Upper lobe of left lung (tissue), 4 donors: Measurements from ENCODE around the gene FKBP5.

ENCODE experiments used
- POLR2A ChIP-seq, 4 donors: fragments of 450-650 bp; IDR thresholded peaks; one replicate each; pipeline ENCODE4 v1.5.1; 2016 to 2017; ENCODE audit warnings: antibody characterized with exemption in 4 of 4, mild to moderate bottlenecking in 2 of 4
- POLR2AphosphoS5 ChIP-seq, 2 donors: sonication (generic); formaldehyde crosslinking; IDR thresholded peaks; one replicate each; pipeline ENCODE4 v1.5.1; 2017; ENCODE audit warnings: antibody characterized with exemption in 2 of 2
- TF ChIP-seq, protein P1 (sequence below), 6 experiments: fragments of 450-650 bp in 4 of 6; fragments of 200-600 bp in 2 of 6; sonication (generic) in 2 of 6; IDR thresholded peaks; one replicate each; pipeline ENCODE4 v1.5.1; 2016 to 2019; ENCODE audit warnings: antibody characterized with exemption in 6 of 6

DNA sequence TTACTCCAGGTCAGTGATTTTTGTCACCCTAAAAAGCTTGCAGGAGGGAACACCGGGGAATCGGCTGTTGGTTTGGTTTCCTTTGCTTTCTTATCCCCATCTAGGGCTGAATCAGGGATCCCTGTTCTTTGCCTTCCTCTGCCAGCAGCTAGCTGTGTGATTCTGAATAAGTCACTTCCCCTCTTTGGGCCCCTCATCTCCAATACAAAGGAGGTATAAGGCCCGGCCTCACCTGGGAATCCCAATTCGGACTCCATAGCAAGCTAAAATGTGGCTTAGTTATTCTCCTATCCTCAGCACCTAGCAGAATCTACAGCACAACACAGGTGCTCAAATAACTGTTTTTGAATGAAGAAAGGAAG lies 29.6 kb upstream of the FKBP5 start:
- TF ChIP-seq, protein P1, sequence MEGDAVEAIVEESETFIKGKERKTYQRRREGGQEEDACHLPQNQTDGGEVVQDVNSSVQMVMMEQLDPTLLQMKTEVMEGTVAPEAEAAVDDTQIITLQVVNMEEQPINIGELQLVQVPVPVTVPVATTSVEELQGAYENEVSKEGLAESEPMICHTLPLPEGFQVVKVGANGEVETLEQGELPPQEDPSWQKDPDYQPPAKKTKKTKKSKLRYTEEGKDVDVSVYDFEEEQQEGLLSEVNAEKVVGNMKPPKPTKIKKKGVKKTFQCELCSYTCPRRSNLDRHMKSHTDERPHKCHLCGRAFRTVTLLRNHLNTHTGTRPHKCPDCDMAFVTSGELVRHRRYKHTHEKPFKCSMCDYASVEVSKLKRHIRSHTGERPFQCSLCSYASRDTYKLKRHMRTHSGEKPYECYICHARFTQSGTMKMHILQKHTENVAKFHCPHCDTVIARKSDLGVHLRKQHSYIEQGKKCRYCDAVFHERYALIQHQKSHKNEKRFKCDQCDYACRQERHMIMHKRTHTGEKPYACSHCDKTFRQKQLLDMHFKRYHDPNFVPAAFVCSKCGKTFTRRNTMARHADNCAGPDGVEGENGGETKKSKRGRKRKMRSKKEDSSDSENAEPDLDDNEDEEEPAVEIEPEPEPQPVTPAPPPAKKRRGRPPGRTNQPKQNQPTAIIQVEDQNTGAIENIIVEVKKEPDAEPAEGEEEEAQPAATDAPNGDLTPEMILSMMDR (IDR thresholded peaks at IDR 0.05) = no peak
- no peak for TF ChIP-seq POLR2A (IDR thresholded peaks at IDR 0.05)
- no peak for TF ChIP-seq POLR2AphosphoS5 (IDR thresholded peaks at IDR 0.05)
